Measurements from ENCODE around the gene CUL9. TPM values are rescaled to one million over a fixed set of nuclear protein-coding genes. Genes with fewer than 3 reads are reported as not detected.

The CUL9 gene
- total RNA-seq, 4 donors from 2014 or later = 55.5 to 114 (median 85.5) TPM

DNA sequence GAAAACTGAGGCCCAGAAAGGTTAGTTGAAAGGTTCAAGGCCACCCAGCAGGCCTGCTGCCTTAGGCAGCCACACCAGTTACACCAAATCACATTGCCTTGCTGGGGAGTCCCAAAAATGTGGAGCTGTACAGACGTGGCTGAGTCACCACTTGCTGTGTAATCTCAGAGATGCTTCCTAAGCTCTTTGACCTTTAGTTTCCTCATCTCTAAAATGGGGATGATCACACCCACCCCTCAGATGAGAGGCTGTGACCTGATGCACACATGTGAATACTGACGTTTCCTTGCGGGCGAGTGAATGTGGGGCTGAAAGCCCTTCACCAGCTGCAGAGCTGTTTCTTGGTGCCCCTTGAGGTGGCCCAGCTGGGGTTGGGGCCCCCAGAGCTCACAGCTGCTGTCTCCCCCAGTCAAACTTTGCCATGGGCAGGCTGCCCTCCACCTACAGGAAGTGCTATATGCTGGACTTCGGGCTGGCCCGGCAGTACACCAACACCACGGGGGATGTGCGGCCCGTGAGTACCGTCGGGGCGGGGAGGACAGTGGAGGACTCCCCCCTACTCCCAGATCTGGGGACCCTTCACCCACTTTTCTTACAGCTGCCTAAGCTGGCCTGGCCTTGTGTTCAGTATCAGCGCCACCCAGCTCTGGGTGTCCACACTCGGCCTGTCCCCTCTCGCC, 72.3 kb downstream of the CUL9 start:
- no peak overlapping the region for H3K27ac ChIP-seq
- H3K9me3 ChIP-seq = no peaks in the 10 kb centered on the region
- no peak overlapping the region for H3K4me3 ChIP-seq
- no peaks in the 10 kb centered on the region for H3K4me1 ChIP-seq
- H3K36me3 ChIP-seq = no peaks in the 10 kb centered on the region
- DNase-seq = no peak
- TF ChIP-seq, protein P1, sequence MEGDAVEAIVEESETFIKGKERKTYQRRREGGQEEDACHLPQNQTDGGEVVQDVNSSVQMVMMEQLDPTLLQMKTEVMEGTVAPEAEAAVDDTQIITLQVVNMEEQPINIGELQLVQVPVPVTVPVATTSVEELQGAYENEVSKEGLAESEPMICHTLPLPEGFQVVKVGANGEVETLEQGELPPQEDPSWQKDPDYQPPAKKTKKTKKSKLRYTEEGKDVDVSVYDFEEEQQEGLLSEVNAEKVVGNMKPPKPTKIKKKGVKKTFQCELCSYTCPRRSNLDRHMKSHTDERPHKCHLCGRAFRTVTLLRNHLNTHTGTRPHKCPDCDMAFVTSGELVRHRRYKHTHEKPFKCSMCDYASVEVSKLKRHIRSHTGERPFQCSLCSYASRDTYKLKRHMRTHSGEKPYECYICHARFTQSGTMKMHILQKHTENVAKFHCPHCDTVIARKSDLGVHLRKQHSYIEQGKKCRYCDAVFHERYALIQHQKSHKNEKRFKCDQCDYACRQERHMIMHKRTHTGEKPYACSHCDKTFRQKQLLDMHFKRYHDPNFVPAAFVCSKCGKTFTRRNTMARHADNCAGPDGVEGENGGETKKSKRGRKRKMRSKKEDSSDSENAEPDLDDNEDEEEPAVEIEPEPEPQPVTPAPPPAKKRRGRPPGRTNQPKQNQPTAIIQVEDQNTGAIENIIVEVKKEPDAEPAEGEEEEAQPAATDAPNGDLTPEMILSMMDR (IDR thresholded peaks at IDR 0.05) = no peak
- no peak for TF ChIP-seq POLR2A (IDR thresholded peaks at IDR 0.05)
- H3K27me3 ChIP-seq = no peaks in the 10 kb centered on the region

DNA sequence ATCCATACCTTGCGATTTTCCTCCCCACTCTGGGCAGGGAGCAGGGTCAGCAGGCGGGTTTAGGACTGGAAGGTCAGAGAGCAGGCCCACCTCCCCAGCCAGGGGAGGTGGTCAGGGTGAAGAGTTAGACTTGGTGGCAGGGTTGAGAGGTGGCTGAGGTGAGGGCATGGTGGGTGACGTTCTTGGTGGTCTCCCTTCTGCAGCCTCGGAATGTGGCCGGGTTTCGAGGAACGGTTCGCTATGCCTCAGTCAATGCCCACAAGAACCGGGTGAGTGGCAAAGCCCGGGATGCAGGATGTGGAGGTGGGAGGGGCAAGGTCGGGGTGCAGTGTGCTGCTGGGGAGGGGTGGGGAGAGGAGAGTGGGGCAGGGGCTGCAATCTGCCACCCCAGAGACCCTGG, 72.8 kb downstream of the CUL9 start:
- no peaks in the 10 kb centered on the region for H3K4me1 ChIP-seq
- H3K27ac ChIP-seq = no peak overlapping the region
- H3K27me3 ChIP-seq = no peaks in the 10 kb centered on the region
- H3K4me3 ChIP-seq = no peak overlapping the region
- TF ChIP-seq, protein P1 (IDR thresholded peaks at IDR 0.05) = no peak
- no peak for TF ChIP-seq POLR2A (IDR thresholded peaks at IDR 0.05)
- H3K36me3 ChIP-seq = no peaks in the 10 kb centered on the region
- no peak for DNase-seq
- H3K9me3 ChIP-seq = no peaks in the 10 kb centered on the region

DNA sequence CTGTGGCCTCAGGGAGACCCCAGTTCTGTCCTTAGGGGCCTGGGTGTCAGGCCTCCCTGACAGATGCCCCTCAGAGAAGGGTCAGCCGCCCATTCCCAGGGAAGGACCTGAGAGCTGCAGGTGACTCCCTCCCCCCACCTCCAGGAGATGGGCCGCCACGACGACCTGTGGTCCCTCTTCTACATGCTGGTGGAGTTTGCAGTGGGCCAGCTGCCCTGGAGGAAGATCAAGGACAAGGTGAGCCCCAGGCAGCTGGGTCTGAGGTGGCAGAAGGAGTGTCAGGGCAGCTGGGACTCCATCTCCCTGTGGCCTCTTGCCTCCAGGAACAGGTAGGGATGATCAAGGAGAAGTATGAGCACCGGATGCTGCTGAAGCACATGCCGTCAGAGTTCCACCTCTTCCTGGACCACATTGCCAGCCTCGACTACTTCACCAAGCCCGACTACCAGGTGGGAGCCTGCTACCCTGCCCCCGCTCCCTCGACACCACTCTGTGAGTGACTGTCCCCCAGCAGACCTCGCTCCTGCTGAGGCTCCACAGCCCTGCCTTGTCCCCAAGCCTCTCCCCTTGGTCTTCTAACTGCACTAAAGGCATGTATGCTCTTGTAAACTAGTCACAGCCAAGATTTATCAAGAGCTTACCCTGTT, 73.5 kb downstream of the CUL9 start:
- Histone ChIP-seq H3K4me3 (no peak overlapping the region), H3K4me1 (no peaks in the 10 kb centered on the region), H3K9me3 (no peaks in the 10 kb centered on the region), H3K27ac (no peak overlapping the region), H3K36me3 (no peaks in the 10 kb centered on the region), H3K27me3 (no peaks in the 10 kb centered on the region)
- TF ChIP-seq, protein P1 (IDR thresholded peaks at IDR 0.05) = no peak
- no peak for TF ChIP-seq POLR2A (IDR thresholded peaks at IDR 0.05)
- no peak for DNase-seq

DNA sequence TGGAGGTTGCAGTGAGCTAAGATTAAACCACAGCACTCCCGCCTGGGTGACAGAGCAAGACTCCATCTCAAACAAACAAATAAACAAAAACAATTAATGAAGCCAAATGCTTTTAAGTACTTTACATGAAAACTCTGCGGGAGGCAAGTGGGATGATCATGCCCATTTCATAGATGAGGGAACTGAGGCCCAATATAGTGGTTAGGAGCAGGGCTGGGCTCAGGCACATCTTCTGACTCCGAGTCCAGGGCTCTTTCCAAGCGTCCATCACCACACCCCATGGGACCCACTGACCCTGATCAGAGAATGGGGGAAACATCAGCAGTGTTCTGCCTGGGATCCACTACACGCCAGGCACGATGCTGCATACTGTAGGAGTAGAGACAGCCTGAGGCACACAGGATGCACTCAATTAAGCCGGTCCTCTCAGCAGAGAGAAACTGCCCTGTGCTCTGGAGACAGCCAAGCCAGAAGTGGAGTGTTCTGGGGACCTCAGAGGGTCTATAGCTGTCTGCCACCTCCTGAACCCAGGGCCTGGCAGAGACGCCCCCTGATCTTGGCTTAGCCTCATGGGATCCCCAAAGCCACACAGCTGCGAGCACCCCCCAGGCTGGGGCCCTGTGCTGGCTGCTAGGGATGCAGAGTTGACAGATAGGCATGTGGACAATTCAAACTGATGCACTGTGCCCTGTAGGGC, 74.8 kb downstream of the CUL9 start:
- no peak for DNase-seq
- Histone ChIP-seq H3K4me1 (no peaks in the 10 kb centered on the region), H3K27me3 (no peaks in the 10 kb centered on the region), H3K36me3 (no peaks in the 10 kb centered on the region), H3K9me3 (no peaks in the 10 kb centered on the region), H3K4me3 (no peak overlapping the region), H3K27ac (no peak overlapping the region)
- TF ChIP-seq, protein P1 (IDR thresholded peaks at IDR 0.05) = no peak
- no peak for TF ChIP-seq POLR2A (IDR thresholded peaks at IDR 0.05)

DNA sequence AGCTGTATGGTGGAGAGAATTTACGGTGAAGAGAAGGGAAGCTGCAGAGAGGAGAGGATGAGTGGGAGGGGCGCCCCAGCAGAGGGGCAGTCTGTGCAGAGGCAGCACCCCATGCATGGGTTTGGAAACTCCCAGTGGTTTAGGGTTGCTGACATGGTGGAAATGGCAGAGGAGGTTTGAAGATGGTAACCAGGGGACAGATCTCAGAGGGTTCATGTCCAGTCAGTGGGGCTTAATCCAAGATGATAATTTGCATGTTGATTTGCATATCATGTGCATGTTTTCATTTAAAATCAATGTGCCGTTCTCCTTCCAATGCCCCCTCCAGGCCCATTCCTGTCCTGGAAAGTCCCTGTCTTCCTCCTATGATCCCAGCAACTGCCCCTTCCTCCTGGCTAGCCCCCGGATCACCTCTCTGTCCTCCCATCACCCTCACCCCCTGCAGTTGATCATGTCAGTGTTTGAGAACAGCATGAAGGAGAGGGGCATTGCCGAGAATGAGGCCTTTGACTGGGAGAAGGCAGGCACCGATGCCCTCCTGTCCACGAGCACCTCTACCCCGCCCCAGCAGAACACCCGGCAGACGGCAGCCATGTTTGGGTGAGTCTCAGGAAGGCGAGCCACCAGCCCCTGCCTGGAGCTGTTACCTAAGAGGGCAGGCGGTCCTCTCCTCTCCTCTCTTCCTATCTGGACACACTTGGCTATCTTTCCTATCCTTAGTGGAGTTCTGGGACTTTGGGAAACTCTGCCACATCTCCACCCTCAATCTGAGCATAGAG, 75.6 kb downstream of the CUL9 start:
- no peaks in the 10 kb centered on the region for H3K4me1 ChIP-seq
- H3K27me3 ChIP-seq = no peaks in the 10 kb centered on the region
- no peak for DNase-seq
- TF ChIP-seq POLR2A (IDR thresholded peaks at IDR 0.05) = no peak
- TF ChIP-seq, protein P1 (IDR thresholded peaks at IDR 0.05) = no peak
- H3K4me3 ChIP-seq = no peak overlapping the region
- H3K27ac ChIP-seq = no peak overlapping the region
- no peaks in the 10 kb centered on the region for H3K36me3 ChIP-seq
- no peaks in the 10 kb centered on the region for H3K9me3 ChIP-seq

All from Peyer's patch (tissue), 4 donors.